SK-N-SH (cell line): ENCODE results near the gene MYRF.
A peak's percentile ranks its signal among the peaks of the same experiment; 100 is the strongest.

Experiments used
- CTCF ChIP-seq: fragments of 200-600 bp; sonication (generic); IDR thresholded peaks from 2 replicates; pipeline ENCODE4 v1.6.1; 2017; ENCODE audit warnings: antibody characterized with exemption, mild to moderate bottlenecking, moderate library complexity
- GABPA ChIP-seq: IDR thresholded peaks from 2 replicates; pipeline ENCODE4 v1.4.0; 2012; ENCODE audit warnings: low read depth, mild to moderate bottlenecking
- GATA2 ChIP-seq: sonication (generic); formaldehyde crosslinking; IDR thresholded peaks from 2 replicates; pipeline ENCODE4 v1.5.0; 2020; ENCODE audit warnings: mild to moderate bottlenecking, missing genetic modification reagents
- MAX ChIP-seq: IDR thresholded peaks from 2 replicates; pipeline ENCODE4 v1.4.0; 2012; ENCODE audit warnings: low read depth

- TF ChIP-seq CTCF (peak; percentile 26), GABPA (no peak), GATA2 (no peak), MAX (no peak)
Measured at GRCh38 chr11:61769169-61769920, 16.9 kb downstream of the MYRF start.
